Endothelial cell of umbilical vein (primary cell): Measurements from ENCODE around the gene TMCO2.

Experiments used
- CTCF ChIP-seq, 2 donors: IDR thresholded peaks; 1 replicate in 1 of 2; 2 replicates in 1 of 2; pipeline ENCODE4 v1.5.1; 2011; ENCODE audit warnings: low read length in 2 of 2, mild to moderate bottlenecking in 2 of 2, moderate library complexity in 2 of 2, control low read depth in 1 of 2, inconsistent platforms in 1 of 2, low read depth in 1 of 2; ENCODE audit not compliant: insufficient read depth in 1 of 2; ENCODE audit errors: extremely low read depth in 1 of 2
- MAX ChIP-seq: IDR thresholded peaks from 2 replicates; pipeline ENCODE4 v1.6.1; 2011; ENCODE audit not compliant: insufficient read depth, insufficient read length
- POLR2A ChIP-seq: IDR thresholded peaks from 2 replicates; pipeline ENCODE4 v1.6.1; 2012; ENCODE audit warnings: low read depth, mild to moderate bottlenecking, control low read depth, low read length
- POLR2AphosphoS5 ChIP-seq: IDR thresholded peaks from 2 replicates; pipeline ENCODE4 v1.6.1; 2012; ENCODE audit warnings: low read depth, mild to moderate bottlenecking, control low read depth, low read length, moderate library complexity; ENCODE audit not compliant: insufficient read depth

- TF ChIP-seq POLR2AphosphoS5 (no peak), CTCF (IDR thresholded peaks at IDR 0.05; ENCODE audit: extremely low read depth in 1 of 2, insufficient read depth in 1 of 2, low read depth in 1 of 2, low read length in 2 of 2) (no peak), MAX (no peak), POLR2A (no peak)
Measured at GRCh38 chr1:40241362-40241761, 6.4 kb upstream of the TMCO2 start.
